Thymus (tissue), 11 donors: Measurements from ENCODE around the gene SNHG17. TPM values are rescaled to one million over a fixed set of nuclear protein-coding genes. Genes with fewer than 3 reads are reported as not detected.
"Not testable (repeated sequence)": the region's sequence is repeated elsewhere in the genome, so short reads cannot be mapped to it uniquely, and the experiment has no call there.

Source experiments
- DNase-seq, 9 donors: peaks; one replicate each; pipeline ENCODE4 v3.0.0-alpha.2; 2013; ENCODE audit warnings: low spot score in 9 of 9, low read depth in 6 of 9, missing footprints in 1 of 9
- H3K27ac ChIP-seq, 2 donors: one replicate each; pipeline ENCODE4 v1.5.1; 2013; ENCODE audit warnings: control low read depth in 1 of 2, low read depth in 1 of 2, low read length in 1 of 2, mild to moderate bottlenecking in 1 of 2, moderate library complexity in 1 of 2
- H3K27me3 ChIP-seq, 2 donors: one replicate each; pipeline ENCODE4 v1.5.1; 2013; ENCODE audit warnings: low read length in 1 of 2; ENCODE audit not compliant: control insufficient read depth in 2 of 2, insufficient read depth in 1 of 2
- H3K36me3 ChIP-seq, 2 donors: one replicate each; pipeline ENCODE4 v1.5.1; 2013; ENCODE audit warnings: low read length in 1 of 2, mild to moderate bottlenecking in 1 of 2, moderate library complexity in 1 of 2; ENCODE audit not compliant: control insufficient read depth in 2 of 2, insufficient read depth in 2 of 2
- H3K4me1 ChIP-seq, 2 donors: one replicate each; pipeline ENCODE4 v1.5.1; 2013; ENCODE audit warnings: low read length in 2 of 2; ENCODE audit not compliant: control insufficient read depth in 2 of 2, insufficient read depth in 2 of 2
- H3K4me3 ChIP-seq, 2 donors: one replicate each; pipeline ENCODE4 v1.5.1; 2013; ENCODE audit warnings: low read length in 2 of 2, control low read depth in 1 of 2, mild to moderate bottlenecking in 1 of 2
- H3K9me3 ChIP-seq, 2 donors: one replicate each; pipeline ENCODE4 v1.5.1; 2013; ENCODE audit warnings: low read length in 1 of 2, mild to moderate bottlenecking in 1 of 2; ENCODE audit not compliant: control insufficient read depth in 2 of 2, insufficient read depth in 1 of 2
- WGBS: extraction: QIAGEN DNeasy Blood & Tissue Kit; methylation state at CpG from one replicate; pipeline ENCODE4 v1.1.7; 2013; 5-methylcytosine and 5-hydroxymethylcytosine counted together
- polyA plus RNA-seq: library from polyadenylated mRNA; stranded (reverse); fragments of 200-250 nt; gene quantifications from one replicate; pipeline ENCODE4 v1.2.3, GENCODE V29; 2013
- total RNA-seq: library from RNA; stranded (reverse); fragments of 120-200 nt; gene quantifications from one replicate; pipeline ENCODE4 v1.2.4, GENCODE V29; 2013
- donor health status: healthy.

SNHG17 gene
- total and polyA plus RNA-seq, 2 donors, result 11.0 to 36.0 TPM

- H3K27me3 ChIP-seq, result no peaks in the 10 kb centered on the region
- over 99% methylated on average over 14 of the region's 14 CpGs for WGBS
- peaks cover 28 to 40% of the 10 kb centered on the region in 2 donors for H3K36me3 ChIP-seq
- no peaks in the 10 kb centered on the region for H3K4me1 ChIP-seq
- H3K9me3 ChIP-seq, result no peaks in the 10 kb centered on the region
- H3K4me3 ChIP-seq, result no peak overlapping the region
- H3K27ac ChIP-seq, result no peak overlapping the region
- DNase-seq, result no peak
Measured at GRCh38 chr20:38414769-38415450, 20.2 kb downstream of the SNHG17 start.

- H3K4me3 ChIP-seq, result no peak overlapping the region
- DNase-seq, result no peak
- no peak overlapping the region for H3K27ac ChIP-seq
- no peaks in the 10 kb centered on the region for H3K9me3 ChIP-seq
- no peaks in the 10 kb centered on the region for H3K27me3 ChIP-seq
- 96% methylated on average over 9 of the region's 9 CpGs for WGBS
- peaks cover 15 to 25% of the 10 kb centered on the region in 2 donors for H3K36me3 ChIP-seq
- no peaks in the 10 kb centered on the region for H3K4me1 ChIP-seq
Measured at GRCh38 chr20:38412877-38413577, 22.1 kb downstream of the SNHG17 start.

GRCh38 chr20:38407822-38408221 lies 27.3 kb downstream of the SNHG17 start:
- 96% methylated on average over 9 of the region's 9 CpGs for WGBS

DNA sequence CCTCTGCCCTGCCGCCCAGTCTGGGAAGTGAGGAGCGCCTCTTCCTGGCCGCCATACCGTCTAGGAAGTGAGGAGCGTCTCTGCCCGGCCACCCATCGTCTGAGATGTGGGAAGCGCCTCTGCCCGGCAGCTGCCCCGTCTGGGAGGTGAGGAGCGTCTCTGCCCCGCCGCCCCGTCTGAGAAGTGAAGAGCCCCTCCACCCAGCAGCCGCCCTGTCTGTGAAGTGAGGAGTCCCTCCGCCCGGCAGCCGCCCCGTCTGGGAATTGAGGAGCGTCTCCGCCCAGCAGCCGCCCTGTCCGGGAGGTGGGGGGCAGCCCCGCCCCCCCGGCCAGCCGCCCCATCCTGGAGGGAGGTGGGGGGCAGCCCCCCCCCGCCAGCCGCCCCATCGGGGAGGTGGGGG lies 27.8 kb downstream of the SNHG17 start:
- Histone ChIP-seq H3K27ac (no peak overlapping the region), H3K36me3 (peaks cover 4 to 6% of the 10 kb centered on the region in 2 donors), H3K4me3 (no peak overlapping the region), H3K9me3 (no peaks in the 10 kb centered on the region), H3K4me1 (no peaks in the 10 kb centered on the region), H3K27me3 (no peaks in the 10 kb centered on the region)
- no peak for DNase-seq
- WGBS, result 98% methylated on average over 29 of the region's 29 CpGs

More at GRCh38 chr20:38407822-38408221, 27.3 kb downstream of the SNHG17 start:
- H3K27me3 ChIP-seq, H3K9me3 ChIP-seq, H3K4me3 ChIP-seq, H3K36me3 ChIP-seq, DNase-seq, H3K27ac ChIP-seq, H3K4me1 ChIP-seq: not testable (repeated sequence)

- Histone ChIP-seq H3K27me3 (no peaks in the 10 kb centered on the region), H3K9me3 (no peaks in the 10 kb centered on the region), H3K4me3 (no peak overlapping the region), H3K27ac (no peak overlapping the region), H3K4me1 (no peaks in the 10 kb centered on the region), H3K36me3 (peaks cover 4 to 6% of the 10 kb centered on the region in 2 donors)
- 98% methylated on average over 5 of the region's 5 CpGs for WGBS
- no peak for DNase-seq
Measured at GRCh38 chr20:38406476-38406875, 28.7 kb downstream of the SNHG17 start.

DNA sequence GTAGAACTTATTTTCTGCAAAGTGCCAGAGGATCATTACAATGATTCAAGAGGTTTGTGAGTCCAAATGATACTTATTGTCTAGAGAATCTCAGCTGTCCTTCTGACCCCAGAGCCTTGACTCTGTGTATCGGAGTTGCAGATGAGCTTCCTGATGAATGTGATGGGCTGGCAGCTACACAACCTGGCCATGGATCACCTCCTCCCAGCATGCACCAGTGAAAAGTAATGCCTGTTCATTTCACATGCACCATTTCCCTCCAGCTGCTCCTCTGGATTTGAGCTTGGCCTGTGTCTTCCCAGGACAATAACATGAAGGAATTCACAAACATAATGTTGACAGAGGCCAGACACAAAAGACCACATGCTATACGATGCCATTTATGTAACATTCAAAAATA lies 30.0 kb downstream of the SNHG17 start:
- H3K36me3 ChIP-seq, result peaks cover 3 to 4% of the 10 kb centered on the region in 2 donors
- WGBS, result 93% methylated on average over 2 of the region's 2 CpGs
- H3K4me3 ChIP-seq, result no peak overlapping the region
- H3K27ac ChIP-seq, result no peak overlapping the region
- DNase-seq, result no peak
- H3K9me3 ChIP-seq, result no peaks in the 10 kb centered on the region
- H3K27me3 ChIP-seq, result no peaks in the 10 kb centered on the region
- no peaks in the 10 kb centered on the region for H3K4me1 ChIP-seq

DNA sequence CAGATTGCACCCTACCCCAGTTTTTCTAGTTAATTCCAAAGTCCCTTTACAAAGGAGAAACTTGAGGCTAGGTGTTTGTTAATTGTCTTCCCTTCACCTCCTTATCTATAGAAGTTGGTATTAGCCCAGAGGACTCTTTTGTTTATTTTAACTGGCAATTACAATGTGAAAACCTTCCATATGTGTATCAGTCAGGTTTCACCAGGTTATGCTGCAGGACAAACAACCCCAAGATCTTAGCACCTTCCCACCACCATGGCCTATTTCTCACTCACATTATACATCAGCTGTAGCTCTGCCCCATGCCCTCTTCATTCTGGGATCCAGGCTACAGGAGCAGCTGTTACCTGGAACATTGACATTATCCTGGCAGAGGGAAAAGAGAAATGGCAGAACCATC lies 31.1 kb downstream of the SNHG17 start:
- no peaks in the 10 kb centered on the region for H3K4me1 ChIP-seq
- peaks cover 3 to 4% of the 10 kb centered on the region in 2 donors for H3K36me3 ChIP-seq
- no peaks in the 10 kb centered on the region for H3K27me3 ChIP-seq
- no peak overlapping the region for H3K27ac ChIP-seq
- no peak overlapping the region for H3K4me3 ChIP-seq
- H3K9me3 ChIP-seq, result no peaks in the 10 kb centered on the region
- DNase-seq, result no peak

GRCh38 chr20:38402816-38403215 lies 32.3 kb downstream of the SNHG17 start:
- 97% methylated on average over 8 of the region's 8 CpGs for WGBS
- no peak overlapping the region for H3K27ac ChIP-seq
- no peaks in the 10 kb centered on the region for H3K4me1 ChIP-seq
- H3K9me3 ChIP-seq, result no peaks in the 10 kb centered on the region
- H3K36me3 ChIP-seq, result no peaks in the 10 kb centered on the region
- DNase-seq, result no peak
- H3K27me3 ChIP-seq, result no peaks in the 10 kb centered on the region
- no peak overlapping the region for H3K4me3 ChIP-seq

GRCh38 chr20:38402089-38402488 lies 33.0 kb downstream of the SNHG17 start:
- Histone ChIP-seq H3K9me3 (no peaks in the 10 kb centered on the region), H3K27ac (no peak overlapping the region), H3K36me3 (no peaks in the 10 kb centered on the region), H3K4me3 (no peak overlapping the region), H3K27me3 (no peaks in the 10 kb centered on the region), H3K4me1 (no peaks in the 10 kb centered on the region)
- DNase-seq, result no peak
- 97% methylated on average over 5 of the region's 5 CpGs for WGBS
